Activated T-cell treated with anti-CD3 and anti-CD28 coated beads, Interleukin-2, amount 50 U/mL, for 48 hours (primary cell): Measurements from ENCODE around the gene MEGF10.
"Not testable (repeated sequence)": the region's sequence is repeated elsewhere in the genome, so short reads cannot be mapped to it uniquely, and the experiment has no call there.

ENCODE experiments used
- DNase-seq, 2 experiments: peaks; one replicate each; pipeline ENCODE4 v3.0.0-alpha.2; 2020

MEGF10 gene

DNA sequence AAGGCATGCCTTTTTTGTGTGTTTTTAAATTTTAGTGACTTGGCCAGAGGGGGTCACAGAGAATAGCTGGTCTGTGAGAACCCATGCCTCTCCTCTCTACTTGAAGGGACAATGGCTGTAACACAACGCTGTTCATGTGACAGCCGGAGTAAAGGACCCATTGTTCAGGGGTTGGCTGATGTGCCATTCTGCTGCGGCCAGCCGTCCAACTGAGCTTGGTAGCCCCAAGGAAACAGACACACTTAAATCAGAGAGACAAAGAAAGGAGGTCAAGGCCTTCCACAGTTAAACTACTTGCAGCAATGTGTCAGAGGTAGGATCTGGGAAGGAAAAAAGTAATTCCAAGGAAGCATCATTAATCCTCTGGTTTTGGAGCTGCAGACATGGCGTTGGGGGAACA lies 8.1 kb downstream of the MEGF10 start:
- no peak for DNase-seq

DNA sequence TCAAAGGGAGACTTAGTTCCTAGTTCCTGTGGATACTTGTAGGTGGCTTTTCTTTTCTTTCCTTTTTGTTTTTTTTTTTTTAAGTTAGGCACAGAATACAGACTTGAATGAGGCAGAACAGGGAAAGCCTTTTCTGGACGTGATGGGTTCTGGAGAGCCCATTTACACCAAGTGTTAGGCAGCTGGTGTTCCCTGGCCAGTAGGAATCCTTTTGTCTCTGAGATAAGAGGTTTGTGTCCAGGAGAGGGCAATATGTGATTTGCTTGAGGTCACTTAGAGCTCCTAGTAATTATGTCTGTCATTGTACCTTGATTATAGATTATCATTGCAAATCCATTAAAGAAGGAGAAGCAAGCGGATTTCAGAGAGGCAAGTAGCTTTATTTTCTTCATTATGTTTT lies 9.1 kb downstream of the MEGF10 start:
- DNase-seq, result no peak

DNA sequence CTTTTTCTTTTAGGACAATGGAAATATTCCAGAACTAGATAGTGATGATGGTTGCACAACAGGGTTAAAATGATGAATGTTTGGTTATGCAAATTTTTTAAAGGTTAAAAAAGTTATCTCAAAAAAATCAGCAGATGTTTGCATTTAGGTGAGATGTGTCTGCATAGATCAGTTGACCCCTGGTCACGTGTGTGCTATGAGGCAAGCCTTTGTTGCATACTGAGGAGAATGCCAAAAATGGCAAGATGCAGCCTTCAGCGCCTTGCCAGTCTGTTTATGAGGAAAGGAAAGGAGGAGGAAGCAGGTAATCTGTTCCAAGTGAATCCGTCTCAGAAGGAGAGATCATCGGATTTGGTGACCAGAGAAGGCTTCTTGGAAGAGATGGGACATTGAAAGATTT lies 11.9 kb downstream of the MEGF10 start:
- no peak for DNase-seq

- no peak for DNase-seq
These were observed 12.8 kb downstream of the MEGF10 start for GRCh38 chr5:127303404-127303803.

DNA sequence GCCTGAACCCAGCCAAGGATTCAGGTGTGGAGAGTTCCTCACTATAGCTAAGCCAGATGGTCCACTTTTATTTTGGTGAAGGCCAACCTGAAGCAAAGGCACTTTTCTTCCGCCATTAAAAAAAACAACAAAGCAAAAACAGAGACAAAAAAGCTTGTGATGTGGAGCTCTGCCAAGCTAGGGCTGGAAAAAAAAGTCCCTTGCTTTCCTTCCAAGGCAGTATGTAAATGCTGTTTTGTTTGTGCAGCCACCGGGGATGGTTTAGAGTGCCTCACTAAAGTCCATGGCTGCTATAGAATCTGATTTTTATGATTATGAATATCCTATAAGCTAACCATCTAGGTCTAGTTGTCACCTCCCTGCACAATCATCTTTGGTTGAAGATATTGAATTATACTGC lies 14.9 kb downstream of the MEGF10 start:
- no peak for DNase-seq

- DNase-seq, result no peak
These were observed 15.4 kb downstream of the MEGF10 start for GRCh38 chr5:127306036-127306435.

GRCh38 chr5:127306647-127307046 lies 16.1 kb downstream of the MEGF10 start:
- DNase-seq, result no peak

DNA sequence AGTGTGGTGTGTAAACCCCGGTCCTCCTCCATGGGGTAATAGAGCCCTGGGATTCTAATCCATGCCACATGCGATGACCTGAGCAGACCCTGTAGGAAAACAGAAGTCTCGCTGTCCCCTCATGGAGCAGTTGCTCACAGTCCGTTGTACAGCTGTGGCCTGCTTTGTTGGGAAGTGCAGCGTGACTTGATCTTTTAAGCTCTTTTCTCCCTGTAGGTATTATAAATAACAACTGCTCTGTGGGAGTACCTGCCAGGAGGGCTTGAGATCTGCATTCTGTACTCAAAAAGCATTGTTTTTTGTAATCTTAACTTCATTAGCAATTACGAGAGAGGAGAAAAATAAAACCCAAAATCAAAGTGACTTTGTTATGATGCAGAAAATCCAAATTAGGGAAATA lies 17.3 kb downstream of the MEGF10 start:
- DNase-seq, result no peak

DNA sequence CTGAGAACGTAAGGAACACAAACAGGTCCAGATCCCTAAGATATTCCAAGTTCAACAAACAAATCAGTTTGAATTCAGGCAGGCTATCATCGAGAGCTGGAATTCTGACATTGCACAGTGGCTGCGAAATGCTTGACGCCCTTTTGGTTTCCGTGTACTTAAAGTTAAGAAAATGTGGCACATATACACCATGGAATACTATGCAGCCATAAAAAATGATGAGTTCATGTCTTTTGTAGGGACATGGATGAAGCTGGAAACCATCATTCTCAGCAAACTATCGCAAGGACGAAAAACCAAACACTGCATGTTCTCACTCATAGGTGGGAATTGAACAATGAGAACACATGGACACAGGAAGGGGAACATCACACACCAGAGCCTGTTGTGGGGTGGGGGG lies 17.7 kb downstream of the MEGF10 start:
- not testable (repeated sequence) for DNase-seq

GRCh38 chr5:127308945-127309344 lies 18.3 kb downstream of the MEGF10 start:
- DNase-seq, result no peak

DNA sequence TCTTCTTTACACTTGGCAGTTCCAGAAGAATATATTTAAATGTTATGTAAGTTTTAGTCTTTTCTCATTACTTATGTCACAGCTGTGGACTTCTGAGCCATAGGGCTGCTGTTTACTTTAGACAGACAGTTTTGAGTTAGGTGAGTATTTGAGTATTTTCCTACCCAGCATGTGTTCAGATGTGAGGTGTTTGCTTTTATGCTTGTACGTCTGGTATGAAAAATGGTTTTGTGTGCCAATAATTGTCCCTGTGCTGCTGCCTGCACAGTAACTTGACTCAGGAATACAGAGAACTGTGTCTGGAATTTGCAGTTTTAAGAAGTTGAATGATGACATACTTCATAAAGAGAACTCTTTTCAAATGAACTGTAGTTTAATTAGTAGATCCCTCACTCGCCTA lies 20.8 kb downstream of the MEGF10 start:
- no peak for DNase-seq

- DNase-seq, result no peak
These were observed 21.4 kb downstream of the MEGF10 start for GRCh38 chr5:127311781-127312525.

DNA sequence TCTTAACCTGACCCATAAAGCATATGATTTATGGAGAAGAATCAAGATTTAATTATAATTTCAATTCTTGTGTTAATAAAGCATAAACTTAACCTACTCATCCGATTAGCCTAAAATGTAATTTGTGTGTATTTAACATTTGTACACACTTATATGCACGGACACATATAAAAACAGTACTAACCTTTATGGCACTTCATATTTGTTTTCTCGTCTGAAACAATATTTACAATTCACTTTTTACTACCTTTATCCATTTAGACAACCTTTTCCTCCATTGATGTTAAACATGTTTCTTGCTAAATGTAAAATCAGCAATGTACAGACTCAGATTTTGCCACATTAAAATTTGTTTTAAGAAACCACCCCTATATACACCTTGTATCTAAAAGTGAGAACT lies 22.8 kb downstream of the MEGF10 start:
- DNase-seq, result no peak

GRCh38 chr5:127313847-127314473 lies 23.4 kb downstream of the MEGF10 start:
- DNase-seq, result peak; percentile 79 to 80

- no peak for DNase-seq
These were observed 25.4 kb downstream of the MEGF10 start for GRCh38 chr5:127316011-127316410.

DNA sequence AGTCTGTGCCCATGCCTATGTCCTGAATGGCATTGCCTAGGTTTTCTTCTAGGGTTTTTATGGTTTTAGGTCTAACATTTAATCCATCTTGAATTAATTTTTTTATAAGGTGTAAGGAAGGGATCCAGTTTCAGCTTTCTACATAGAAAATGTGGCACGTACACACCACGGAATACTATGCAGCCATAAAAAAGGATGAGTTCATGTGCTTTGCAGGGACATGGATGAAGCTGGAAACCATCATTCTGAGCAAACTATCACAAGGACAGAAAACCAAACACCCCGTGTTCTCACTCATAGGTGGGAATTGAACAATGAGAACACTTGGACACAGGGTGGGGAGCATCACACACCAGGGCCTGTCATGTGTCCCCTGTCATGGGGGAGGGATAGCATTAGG lies 26.8 kb downstream of the MEGF10 start:
- DNase-seq, result not testable (repeated sequence)

DNA sequence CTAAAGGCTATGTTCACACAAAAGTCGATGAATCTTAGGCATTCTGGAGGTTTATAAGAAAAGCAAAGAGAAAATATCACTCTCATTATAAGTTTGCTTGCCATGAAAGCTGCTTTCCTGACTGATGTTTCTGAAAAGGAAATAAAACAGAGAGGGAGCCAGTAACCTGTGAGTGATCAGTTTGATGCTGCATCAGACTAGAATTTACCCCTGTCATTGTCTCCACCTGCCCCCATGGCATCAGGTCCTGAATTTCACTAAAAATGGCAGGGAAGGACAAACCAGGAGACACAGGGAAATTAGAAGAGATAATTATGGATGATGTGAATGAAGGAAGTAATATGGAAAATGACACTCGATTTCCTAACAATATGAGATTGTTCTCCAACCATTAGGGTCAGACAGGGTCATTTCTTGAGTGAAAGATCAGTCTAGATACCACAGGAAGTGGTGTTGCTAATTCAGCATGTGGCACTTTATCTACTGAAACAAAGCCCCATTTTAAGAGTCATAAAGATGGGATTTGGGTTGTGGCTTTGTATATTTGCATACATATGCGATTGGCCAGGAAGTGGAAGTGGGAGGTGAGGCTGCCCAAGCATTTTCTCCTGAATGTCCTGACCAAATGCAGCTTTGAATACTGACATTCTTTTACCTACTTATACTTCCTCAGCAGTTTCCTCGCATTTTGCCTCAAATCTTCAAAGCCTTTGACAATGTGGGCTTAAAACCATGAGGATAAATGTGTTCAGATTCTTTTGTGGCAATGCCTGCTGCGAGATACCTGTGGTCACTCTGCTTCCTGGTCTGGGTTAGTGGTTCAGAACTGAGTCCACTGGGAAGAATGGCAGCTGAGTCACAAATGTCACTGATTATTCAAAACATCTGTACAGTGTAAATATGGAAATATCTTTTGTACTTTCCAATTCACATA lies 29.7 kb downstream of the MEGF10 start:
- DNase-seq, result peak; percentile 19 to 27

DNA sequence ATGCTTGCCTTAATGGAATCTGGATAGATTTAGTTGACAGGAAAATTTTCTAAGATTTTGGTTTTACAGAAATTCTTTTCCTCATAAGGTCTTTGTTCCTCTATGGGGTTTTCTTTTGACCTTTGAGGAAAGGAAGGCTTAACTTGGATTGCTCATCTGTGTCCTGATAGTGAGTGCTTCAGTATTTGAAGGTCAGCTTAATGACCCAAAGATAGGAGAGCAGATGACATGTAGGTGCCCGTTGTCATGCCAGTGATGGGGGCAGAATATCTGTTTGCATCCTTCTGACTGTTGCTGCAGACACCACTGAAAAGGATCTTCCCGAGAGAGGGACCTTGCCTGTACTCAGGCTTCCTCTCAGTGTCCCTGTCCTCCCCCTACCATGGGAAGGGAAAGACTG lies 30.9 kb downstream of the MEGF10 start:
- DNase-seq, result no peak

DNA sequence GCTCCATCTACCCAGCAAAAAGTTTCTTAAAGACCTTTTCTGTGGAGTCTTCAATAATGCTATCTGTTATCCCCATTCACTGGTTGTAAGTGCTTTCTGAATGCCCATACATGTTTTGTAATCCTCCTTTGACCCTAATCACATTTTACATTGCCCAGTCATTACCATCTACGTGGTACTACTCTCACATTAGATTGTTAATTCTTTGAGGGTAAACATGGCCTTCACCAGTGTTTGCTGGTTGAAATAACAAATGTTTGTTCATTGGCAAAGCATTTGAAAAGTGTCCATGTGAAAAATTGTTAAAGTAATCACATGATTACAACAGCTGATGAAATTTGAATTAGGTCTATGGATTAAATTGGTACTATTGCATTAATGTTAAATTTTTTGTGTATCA lies 31.8 kb downstream of the MEGF10 start:
- DNase-seq, result no peak

DNA sequence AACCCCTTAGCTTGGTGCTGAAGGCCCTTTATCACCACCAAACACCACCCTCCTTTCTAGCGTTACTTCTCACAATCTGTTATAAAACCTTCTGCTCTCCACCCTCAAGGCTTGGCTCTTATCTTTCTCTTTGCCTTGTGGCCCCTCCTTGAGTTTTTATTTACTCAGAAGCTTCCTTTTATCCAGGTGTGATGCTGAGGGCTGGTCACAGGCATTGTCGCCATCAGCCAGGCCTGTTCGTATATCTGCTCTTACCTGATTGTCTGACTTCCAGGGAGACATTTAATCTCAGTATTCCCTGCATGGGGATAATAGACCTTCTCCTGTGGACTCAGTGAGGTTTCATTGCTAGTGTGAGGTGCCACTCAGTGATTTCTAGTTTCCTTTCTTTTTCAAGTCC lies 34.2 kb downstream of the MEGF10 start:
- no peak for DNase-seq

- no peak for DNase-seq
These were observed 35.8 kb downstream of the MEGF10 start for GRCh38 chr5:127326431-127326830.

GRCh38 chr5:127326976-127327755 lies 36.6 kb downstream of the MEGF10 start:
- no peak for DNase-seq

DNA sequence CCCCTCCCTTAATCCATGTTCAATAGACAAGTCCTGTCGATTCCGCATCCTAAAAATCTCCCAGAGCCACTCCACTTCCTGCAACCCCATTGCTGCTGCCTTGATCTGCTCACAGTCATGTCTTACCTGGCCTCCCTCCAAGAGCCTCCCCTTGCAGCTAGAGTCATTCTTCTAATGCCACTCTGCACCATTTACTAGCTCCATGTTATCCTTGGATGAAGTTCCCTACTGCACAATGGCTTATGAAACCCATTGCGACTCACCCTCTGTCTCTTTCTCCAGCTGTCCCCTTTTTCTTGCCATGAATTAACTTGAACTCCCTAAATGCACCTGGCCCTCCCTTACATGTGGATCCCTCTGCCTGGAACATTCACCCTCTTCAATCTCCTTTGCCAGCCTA lies 39.5 kb downstream of the MEGF10 start:
- no peak for DNase-seq
